Measurements from ENCODE around the gene VPS13C.

GRCh38 chr15:61996056-61996635, 64.1 kb downstream of the VPS13C start:
- TF ChIP-seq CTCF (IDR thresholded peaks at IDR 0.05) (no peak), EZH2 (IDR thresholded peaks at IDR 0.05) (no peak)

Data from neural progenitor cell (in vitro differentiated cells).